ENCODE measurements around the gene MRPL40.

Gene MRPL40

GRCh38 chr22:19463491-19464469 lies 31.4 kb downstream of the MRPL40 start:
- DNase-seq (ENCODE audit: low spot score) = no peak

GRCh38 chr22:19464546-19464945 lies 32.2 kb downstream of the MRPL40 start:
- no peak for DNase-seq (ENCODE audit: low spot score)

GRCh38 chr22:19464975-19465374 lies 32.6 kb downstream of the MRPL40 start:
- no peak for DNase-seq (ENCODE audit: low spot score)

GRCh38 chr22:19466126-19466716 lies 33.9 kb downstream of the MRPL40 start:
- no peak for DNase-seq (ENCODE audit: low spot score)

- no peak for DNase-seq (ENCODE audit: low spot score)
These were observed 34.8 kb downstream of the MRPL40 start for GRCh38 chr22:19466848-19467752.

GRCh38 chr22:19467912-19468311 lies 35.6 kb downstream of the MRPL40 start:
- no peak for DNase-seq (ENCODE audit: low spot score)

GRCh38 chr22:19469421-19469820 lies 37.1 kb downstream of the MRPL40 start:
- no peak for DNase-seq (ENCODE audit: low spot score)

- DNase-seq (ENCODE audit: low spot score) = no peak
These were observed 37.7 kb downstream of the MRPL40 start for GRCh38 chr22:19470010-19470409.

- DNase-seq (ENCODE audit: low spot score) = no peak
These were observed 39.2 kb downstream of the MRPL40 start for GRCh38 chr22:19471572-19471971.

- DNase-seq (ENCODE audit: low spot score) = no peak
These were observed 39.9 kb downstream of the MRPL40 start for GRCh38 chr22:19472233-19472632.

GRCh38 chr22:19473578-19473977 lies 41.2 kb downstream of the MRPL40 start:
- no peak for DNase-seq (ENCODE audit: low spot score)

GRCh38 chr22:19476023-19476422 lies 43.7 kb downstream of the MRPL40 start:
- no peak for DNase-seq (ENCODE audit: low spot score)

- no peak for DNase-seq (ENCODE audit: low spot score)
These were observed 45.1 kb downstream of the MRPL40 start for GRCh38 chr22:19477321-19478044.

GRCh38 chr22:19478045-19478900 lies 45.9 kb downstream of the MRPL40 start:
- DNase-seq (ENCODE audit: low spot score) = no peak

- peak; percentile 61 for DNase-seq (ENCODE audit: low spot score)
These were observed 46.6 kb downstream of the MRPL40 start, which contains the start of gene UFD1 for GRCh38 chr22:19478901-19479354. TSS of gene UFD1 (minus strand) at chr22:19479193. CDS start at chr22:19479085, 108 bp downstream.

GRCh38 chr22:19479355-19480172 lies 47.2 kb downstream of the MRPL40 start, which contains the start of gene CDC45:
TSS of gene CDC45 (plus strand) at chr22:19479920. CDS start at chr22:19479969, 49 bp downstream.
- peak; percentile 94 for DNase-seq (ENCODE audit: low spot score)

GRCh38 chr22:19480173-19480568 lies 47.8 kb downstream of the MRPL40 start:
- DNase-seq (ENCODE audit: low spot score) = no peak

- no peak for DNase-seq (ENCODE audit: low spot score)
These were observed 48.4 kb downstream of the MRPL40 start for GRCh38 chr22:19480789-19481188.

- DNase-seq (ENCODE audit: low spot score) = no peak
These were observed 50.0 kb downstream of the MRPL40 start for GRCh38 chr22:19482297-19482696.

Data from HuH-7.5 (cell line).